OCI-LY3 (cell line): ENCODE results near the gene AGPAT3.

Experiments used
- CTCF ChIP-seq: fragments of 200-600, 300-600 bp; sonication (generic); IDR thresholded peaks from 2 replicates; pipeline ENCODE4 v1.5.1; 2014; ENCODE audit warnings: antibody characterized with exemption, low read length, low read depth
- EZH2phosphoT487 ChIP-seq: fragments of 200-600 bp; shearing (Covaris generic); IDR thresholded peaks from 2 replicates; pipeline ENCODE4 v1.6.1; 2018; ENCODE audit warnings: antibody characterized with exemption, mixed run types, low read depth

GRCh38 chr21:43994646-43995045 lies 129.6 kb downstream of the AGPAT3 start:
- TF ChIP-seq CTCF (no peak), EZH2phosphoT487 (no peak)
